H1 (cell line): Measurements from ENCODE around the gene ITGA6. TPM values are rescaled to one million over a fixed set of nuclear protein-coding genes. Genes with fewer than 3 reads are reported as not detected.

ENCODE experiments used
- CHD2 ChIP-seq: IDR thresholded peaks from 2 replicates; pipeline ENCODE4 v1.6.1; 2012; ENCODE audit warnings: low read length, improper control_type of control experiment
- GABPA ChIP-seq: IDR thresholded peaks from 2 replicates; pipeline ENCODE4 v1.6.1; 2011; ENCODE audit warnings: mild to moderate bottlenecking, low read length, moderate library complexity, borderline replicate concordance; ENCODE audit not compliant: insufficient read depth
- polyA plus RNA-seq, 7 experiments: library from polyadenylated mRNA; depleted of rRNA in 3 of 7; stranded (reverse) in 5 of 7; unstranded in 2 of 7; fragments of >200 nt in 5 of 7; fragments of 200-250 nt in 2 of 7; gene quantifications; 1 replicate in 5 of 7; 2 replicates in 1 of 7; 4 replicates in 1 of 7; pipeline versions ENCODE4 v1.2.1 to v1.2.3, GENCODE V29; 2011 to 2013; ENCODE audit warnings: missing spikeins in 2 of 7, mixed read lengths in 2 of 7
- total RNA-seq: library from RNA; stranded (reverse); fragmentation: NEBNext Ultra II Directional; extraction: Animal tissue kit (Norgen Biotek cat#: 25700); gene quantifications from 2 replicates; pipeline ENCODE4 v1.2.1, GENCODE V29; 2021
- TF ChIP-seq, protein P1 (sequence below), 3 experiments: IDR thresholded peaks; 1 replicate in 2 of 3; 2 replicates in 1 of 3; pipeline versions ENCODE4 v1.5.1 to v1.6.1; 2011; ENCODE audit warnings: low read length in 3 of 3, mild to moderate bottlenecking in 3 of 3, inconsistent platforms in 2 of 3, low read depth in 1 of 3, moderate library complexity in 1 of 3; ENCODE audit not compliant: insufficient read depth in 1 of 3; ENCODE audit errors: control extremely low read depth in 1 of 3

Gene ITGA6
- total and polyA plus RNA-seq, 2 of the 8 experiments (the other 6 are each of a cell fraction or from before 2014, with no cell fraction given) = 26.9 to 118 TPM

DNA sequence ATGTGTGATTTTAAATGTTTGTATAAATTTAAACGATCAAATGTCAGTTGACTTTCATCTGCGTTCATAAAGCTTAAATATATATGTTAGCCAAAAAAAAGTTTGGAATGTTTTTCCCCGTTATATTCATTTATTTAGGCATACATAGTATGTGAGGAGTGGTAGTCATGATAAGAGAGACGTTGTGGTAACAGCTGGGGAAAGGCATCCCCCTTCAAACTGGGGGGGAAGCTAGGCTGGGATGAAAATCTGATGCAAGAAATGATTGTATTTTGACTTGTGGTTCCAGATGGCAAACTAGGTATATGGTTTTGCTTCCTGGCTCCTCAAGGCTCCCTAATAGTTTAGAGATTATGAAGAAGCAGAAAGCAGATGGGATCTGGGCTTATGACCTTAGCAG, 30.1 kb downstream of the ITGA6 start (continued):
- TF ChIP-seq, protein P1, sequence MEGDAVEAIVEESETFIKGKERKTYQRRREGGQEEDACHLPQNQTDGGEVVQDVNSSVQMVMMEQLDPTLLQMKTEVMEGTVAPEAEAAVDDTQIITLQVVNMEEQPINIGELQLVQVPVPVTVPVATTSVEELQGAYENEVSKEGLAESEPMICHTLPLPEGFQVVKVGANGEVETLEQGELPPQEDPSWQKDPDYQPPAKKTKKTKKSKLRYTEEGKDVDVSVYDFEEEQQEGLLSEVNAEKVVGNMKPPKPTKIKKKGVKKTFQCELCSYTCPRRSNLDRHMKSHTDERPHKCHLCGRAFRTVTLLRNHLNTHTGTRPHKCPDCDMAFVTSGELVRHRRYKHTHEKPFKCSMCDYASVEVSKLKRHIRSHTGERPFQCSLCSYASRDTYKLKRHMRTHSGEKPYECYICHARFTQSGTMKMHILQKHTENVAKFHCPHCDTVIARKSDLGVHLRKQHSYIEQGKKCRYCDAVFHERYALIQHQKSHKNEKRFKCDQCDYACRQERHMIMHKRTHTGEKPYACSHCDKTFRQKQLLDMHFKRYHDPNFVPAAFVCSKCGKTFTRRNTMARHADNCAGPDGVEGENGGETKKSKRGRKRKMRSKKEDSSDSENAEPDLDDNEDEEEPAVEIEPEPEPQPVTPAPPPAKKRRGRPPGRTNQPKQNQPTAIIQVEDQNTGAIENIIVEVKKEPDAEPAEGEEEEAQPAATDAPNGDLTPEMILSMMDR (IDR thresholded peaks at IDR 0.05; ENCODE audit: control extremely low read depth in 1 of 3, insufficient read depth in 1 of 3, low read depth in 1 of 3, low read length in 3 of 3) = no peak
- TF ChIP-seq GABPA = no peak
- no peak for TF ChIP-seq CHD2
